Activated T-helper 17 cell treated with anti-CD3 and anti-CD28 coated beads, Interleukin-2, amount 50 U/mL, for 72 hours (primary cell): ENCODE results near the gene CHN1. TPM values are rescaled to one million over a fixed set of nuclear protein-coding genes. Genes with fewer than 3 reads are reported as not detected.

Experiments
- ATAC-seq: fragments of 150-1000 bp; cut with Tn5 transposase; replicated peaks from 2 replicates; pipeline ENCODE4 v1.10.0; 2021; ENCODE audit warnings: mild to moderate bottlenecking, moderate library complexity
- H3K27ac Mint-ChIP-seq: one replicate; pipeline ENCODE4 v1.8.0; 2022; ENCODE audit warnings: mixed read lengths
- H3K27me3 Mint-ChIP-seq: one replicate; pipeline ENCODE4 v1.8.0; 2022; ENCODE audit warnings: mixed read lengths
- H3K36me3 Mint-ChIP-seq: one replicate; pipeline ENCODE4 v1.8.0; 2022; ENCODE audit warnings: low read depth, mild to moderate bottlenecking, mixed read lengths
- H3K4me1 Mint-ChIP-seq: one replicate; pipeline ENCODE4 v1.8.0; 2022; ENCODE audit warnings: mixed read lengths
- H3K4me3 Mint-ChIP-seq: one replicate; pipeline ENCODE4 v1.8.0; 2022; ENCODE audit warnings: mild to moderate bottlenecking, mixed read lengths
- H3K9me3 Mint-ChIP-seq: one replicate; pipeline ENCODE4 v1.8.0; 2022; ENCODE audit warnings: mixed read lengths
- total RNA-seq, 2 donors: library from RNA; stranded (reverse); gene quantifications; one replicate each; pipeline ENCODE4 v1.2.3, GENCODE V29; 2022

CHN1 gene
- total RNA-seq, 2 donors from 2014 or later, result 8.8 to 15.5 TPM

DNA sequence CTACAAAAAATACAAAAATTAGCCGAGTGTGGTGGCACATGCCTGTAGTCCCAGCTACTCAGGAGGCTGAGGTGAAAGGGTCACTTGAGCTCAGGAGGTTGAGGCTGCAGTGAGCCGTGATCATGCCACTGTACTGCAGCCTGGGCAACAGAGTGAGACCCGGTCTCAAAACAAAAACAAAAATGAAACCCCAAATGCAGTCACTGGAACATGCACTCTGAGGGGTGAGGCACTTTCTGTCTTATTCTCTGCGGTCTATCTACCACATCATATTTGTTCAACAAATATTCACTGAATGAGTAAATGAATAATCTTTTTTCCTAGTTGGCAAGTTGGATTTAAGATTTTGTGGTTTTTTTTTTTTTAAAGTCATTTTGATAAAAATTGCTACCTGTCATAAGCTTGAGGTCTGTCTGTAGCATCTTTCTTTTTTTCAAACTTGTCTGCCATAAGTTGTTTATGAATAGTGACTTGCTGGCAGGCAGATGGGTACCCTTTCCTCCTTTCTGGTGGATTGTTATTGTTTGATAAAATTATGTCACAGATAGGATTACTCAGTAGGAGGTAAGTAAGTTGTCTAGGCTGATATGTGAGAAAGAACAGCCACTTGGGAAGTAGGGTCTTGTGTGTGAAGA, 252.7 kb downstream of the CHN1 start:
- no peaks in the 10 kb centered on the region for H3K27me3 Mint-ChIP-seq

DNA sequence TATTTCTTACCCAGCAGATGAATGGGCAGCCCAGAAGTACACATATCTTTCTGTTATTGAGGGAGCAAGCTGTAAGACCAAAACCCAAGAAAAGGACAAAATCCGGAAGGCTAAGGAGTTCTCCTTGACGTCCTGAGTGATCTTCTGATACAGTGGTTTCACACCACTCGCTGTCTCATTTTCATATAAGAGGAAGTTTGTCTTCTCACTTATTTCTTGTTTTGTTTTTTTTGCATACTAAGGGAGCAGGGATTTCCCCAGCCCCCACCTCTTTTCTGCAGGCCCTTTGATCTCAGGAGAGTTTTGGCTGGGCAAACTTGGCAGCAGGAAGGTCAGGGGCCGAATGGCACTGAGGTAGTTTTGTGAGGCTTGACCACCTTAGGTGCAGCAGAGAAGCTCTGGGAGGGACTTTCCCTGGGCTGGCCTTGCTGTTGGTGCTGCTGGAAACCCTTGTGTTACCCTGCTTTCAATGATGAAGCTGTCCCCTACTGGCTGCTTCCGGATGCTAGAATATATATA, 254.2 kb downstream of the CHN1 start:
- Mint-ChIP-seq H3K27ac (peak overlapping the region; percentile 96), H3K4me1 (peaks cover 27% of the 10 kb centered on the region), H3K9me3 (no peaks in the 10 kb centered on the region), H3K36me3 (peaks cover 6% of the 10 kb centered on the region), H3K4me3 (peak overlapping the region; percentile 74), H3K27me3 (no peaks in the 10 kb centered on the region)
- ATAC-seq, result peak; percentile 52

More for the DNA sequence above, 252.7 kb downstream of the CHN1 start:
- Mint-ChIP-seq H3K36me3 (peaks cover 6% of the 10 kb centered on the region), H3K9me3 (no peaks in the 10 kb centered on the region), H3K4me1 (peaks cover 27% of the 10 kb centered on the region), H3K4me3 (peak overlapping the region; percentile 74), H3K27ac (peak overlapping the region; percentile 96)
- ATAC-seq, result peak; percentile 78

DNA sequence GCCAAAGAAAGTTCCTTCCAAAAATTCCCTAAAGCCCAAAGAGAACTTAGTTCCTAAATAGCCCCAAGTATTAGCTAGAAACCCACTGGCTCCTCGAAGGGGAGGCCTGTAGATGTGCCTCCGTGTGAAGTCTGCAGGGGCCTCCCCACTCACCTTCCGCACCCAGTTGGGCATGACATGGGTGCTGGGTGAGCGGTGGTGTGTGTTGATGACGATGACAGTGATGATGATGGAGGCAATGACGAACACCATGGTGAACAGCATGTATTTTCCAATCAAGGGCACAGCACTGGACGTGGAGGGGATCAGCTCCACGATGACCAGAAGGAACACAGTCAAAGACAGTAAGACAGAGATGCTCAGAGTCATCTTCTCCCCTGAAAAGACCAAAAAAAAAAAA, 255.4 kb downstream of the CHN1 start:
- Mint-ChIP-seq H3K27me3 (no peaks in the 10 kb centered on the region), H3K4me1 (peaks cover 27% of the 10 kb centered on the region), H3K9me3 (no peaks in the 10 kb centered on the region), H3K27ac (peak overlapping the region; percentile 96), H3K36me3 (peaks cover 6% of the 10 kb centered on the region), H3K4me3 (peak overlapping the region; percentile 74)
- ATAC-seq, result no peak

- peaks cover 27% of the 10 kb centered on the region for H3K4me1 Mint-ChIP-seq
- no peak overlapping the region for H3K27ac Mint-ChIP-seq
- no peak for ATAC-seq
- H3K36me3 Mint-ChIP-seq, result peaks cover 6% of the 10 kb centered on the region
- H3K27me3 Mint-ChIP-seq, result no peaks in the 10 kb centered on the region
- H3K4me3 Mint-ChIP-seq, result peak overlapping the region; percentile 74
- H3K9me3 Mint-ChIP-seq, result no peaks in the 10 kb centered on the region
Measured at GRCh38 chr2:174748948-174749347, 256.2 kb downstream of the CHN1 start.

Other genes starting within 250 kb of the CHN1 start
- under 1 TPM in 1 of 2 donors, not detected in 1; 0.13 TPM for gene CHRNA1, start 240.9 kb downstream of the CHN1 start, total RNA-seq
- 10 to 100 TPM; 57.5 to 64.1 TPM for gene ATF2, start 162.8 kb upstream of the CHN1 start, total RNA-seq
- gene ATP5MC3, start 176.3 kb upstream of the CHN1 start, total RNA-seq, result 100 to 1,000 TPM; 200 to 416 TPM